ENCODE results near the gene UBXN10. TPM values are rescaled to one million over a fixed set of nuclear protein-coding genes. Genes with fewer than 3 reads are reported as not detected.

The UBXN10 gene
- total and polyA plus RNA-seq, 2 of the 4 experiments (the other 2 are of a cell fraction) = not detected

DNA sequence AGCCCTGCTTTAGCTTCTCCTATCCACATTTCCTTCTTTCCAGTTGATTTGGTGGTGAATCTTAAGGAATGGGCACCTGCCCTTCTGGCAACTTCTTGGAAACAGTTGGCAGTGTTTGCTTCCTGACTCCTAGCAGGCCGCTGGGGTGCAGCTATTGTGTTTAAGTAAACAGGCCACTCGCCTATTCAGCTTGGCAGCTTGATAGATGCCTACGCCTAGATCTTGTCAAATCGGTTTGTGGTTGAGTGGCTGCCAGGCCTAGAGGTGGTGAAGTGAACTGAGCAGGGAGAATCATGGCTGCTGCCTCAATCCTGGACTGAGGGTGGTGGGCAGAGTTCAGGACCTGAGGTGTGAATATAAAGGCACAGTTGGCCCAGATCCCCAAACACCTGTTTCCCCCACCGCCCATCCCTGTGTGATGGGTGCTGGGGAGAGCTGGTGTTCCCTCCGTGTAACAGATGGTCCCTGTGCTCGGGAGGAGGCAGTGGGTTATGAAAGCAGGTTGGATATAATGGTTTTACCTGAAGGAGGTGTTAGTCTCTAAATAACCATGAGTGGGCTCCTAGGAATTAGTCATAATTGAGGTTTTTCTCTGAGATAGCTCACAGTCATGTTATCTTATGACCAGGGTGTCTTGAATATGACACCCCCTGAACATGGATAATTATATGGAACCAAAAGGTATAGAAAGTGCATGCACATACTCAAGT, 1.4 kb downstream of the UBXN10 start:
- Histone ChIP-seq H3K4ac (ENCODE audit: low read depth, low read length) (no peak overlapping the region), H2AFZ (replicated peaks; ENCODE audit: low read length, poor library complexity) (no peak overlapping the region), H4K91ac (ENCODE audit: insufficient read depth, low read depth, low read length) (no peak overlapping the region), H3K23ac (ENCODE audit: low read depth, low read length) (no peak overlapping the region), H3K36me3 (ENCODE audit: control insufficient read depth, insufficient read depth, low read length) (no peaks in the 10 kb centered on the region), H3K79me1 (ENCODE audit: low read depth in 1 of 2, low read length in 2 of 2) (no peaks in the 10 kb centered on the region), H4K8ac (ENCODE audit: low read depth in 2 of 2, low read length in 2 of 2) (no peak overlapping the region), H3K4me2 (ENCODE audit: low read depth, low read length) (no peak overlapping the region), H4K5ac (ENCODE audit: low read depth, low read length) (no peak overlapping the region), H3K9me1 (ENCODE audit: insufficient read depth, low read length) (no peaks in the 10 kb centered on the region), H3K4me1 (ENCODE audit: control insufficient read depth, insufficient read depth, low read length) (no peaks in the 10 kb centered on the region), H3K18ac (ENCODE audit: low read depth, low read length) (no peak overlapping the region), H2AK5ac (ENCODE audit: low read depth, low read length) (no peak overlapping the region), H3K9me3 (ENCODE audit: control insufficient read depth, insufficient read depth, low read length) (no peaks in the 10 kb centered on the region), H2BK20ac (ENCODE audit: low read depth, low read length) (no peak overlapping the region), H3K56ac (ENCODE audit: extremely low read depth, insufficient read depth, low read length) (no peak overlapping the region), H2BK15ac (ENCODE audit: low read depth, low read length) (no peak overlapping the region), H4K20me1 (ENCODE audit: insufficient read depth, low read length) (no peaks in the 10 kb centered on the region), H2AK9ac (replicated peaks; ENCODE audit: low read depth, low read length, poor library complexity) (no peak overlapping the region), H2BK5ac (ENCODE audit: low read depth, low read length, poor library complexity, severe bottlenecking) (no peak overlapping the region), H2BK120ac (ENCODE audit: low read depth, low read length) (no peak overlapping the region), H3K4me3 (ENCODE audit: insufficient read depth, low read depth, low read length) (no peak overlapping the region), H3K14ac (replicated peaks; ENCODE audit: low read depth, low read length) (no peak overlapping the region), H3K27me3 (ENCODE audit: control insufficient read depth, insufficient read depth, low read length) (peaks cover 63% of the 10 kb centered on the region), H3K27ac (ENCODE audit: insufficient read depth, low read length) (no peak overlapping the region), H3K9ac (ENCODE audit: low read depth, low read length) (no peak overlapping the region)
- BruUV-seq (replicated peaks) = no TSS peak
- intact Hi-C loops (cut with micrococcal nuclease) = no loop called here
- DNase-seq (no peak), ATAC-seq (ENCODE audit: low read depth) (no peak)
- dilution Hi-C loops (cut with HindIII; ENCODE audit: low sequenced_read_pairs, unreplicated experiment) = no loop called here
- WGBS, 2 experiments (ENCODE audit: extremely low coverage in 2 of 2, insufficient read length in 1 of 2) = no CpG with 5 or more reads among the region's 7 CpGs
- in situ Hi-C loops (cut with MboI; ENCODE audit: low sequenced_read_pairs) = no loop called here
- ChIA-PET POLR2A (ENCODE audit: unreplicated experiment) (no interaction called here), CTCF (interaction anchor here (1.1 kb wide), 1 partner anchor 9 kb away, joined by 3 read pairs; no protein-coding TSS in a partner anchor)
- no peak for TF ChIP-seq MAFK (IDR thresholded peaks at IDR 0.05; ENCODE audit: low read depth, low read length)
- no peak for TF ChIP-seq MAZ (IDR thresholded peaks at IDR 0.05; ENCODE audit: borderline replicate concordance, low read depth, low read length)
- no peak for TF ChIP-seq RAD21 (IDR thresholded peaks at IDR 0.05; ENCODE audit: low read length)
- no peak for TF ChIP-seq CHD1 (IDR thresholded peaks at IDR 0.05; ENCODE audit: low read depth, low read length)
- no peak for TF ChIP-seq CEBPB (IDR thresholded peaks at IDR 0.05; ENCODE audit: low read depth, low read length)
- TF ChIP-seq BHLHE40 (IDR thresholded peaks at IDR 0.05; ENCODE audit: low read depth, low read length) = no peak
- TF ChIP-seq MXI1 (IDR thresholded peaks at IDR 0.05; ENCODE audit: borderline replicate concordance, low read depth, low read length) = no peak
- TF ChIP-seq, protein P1, sequence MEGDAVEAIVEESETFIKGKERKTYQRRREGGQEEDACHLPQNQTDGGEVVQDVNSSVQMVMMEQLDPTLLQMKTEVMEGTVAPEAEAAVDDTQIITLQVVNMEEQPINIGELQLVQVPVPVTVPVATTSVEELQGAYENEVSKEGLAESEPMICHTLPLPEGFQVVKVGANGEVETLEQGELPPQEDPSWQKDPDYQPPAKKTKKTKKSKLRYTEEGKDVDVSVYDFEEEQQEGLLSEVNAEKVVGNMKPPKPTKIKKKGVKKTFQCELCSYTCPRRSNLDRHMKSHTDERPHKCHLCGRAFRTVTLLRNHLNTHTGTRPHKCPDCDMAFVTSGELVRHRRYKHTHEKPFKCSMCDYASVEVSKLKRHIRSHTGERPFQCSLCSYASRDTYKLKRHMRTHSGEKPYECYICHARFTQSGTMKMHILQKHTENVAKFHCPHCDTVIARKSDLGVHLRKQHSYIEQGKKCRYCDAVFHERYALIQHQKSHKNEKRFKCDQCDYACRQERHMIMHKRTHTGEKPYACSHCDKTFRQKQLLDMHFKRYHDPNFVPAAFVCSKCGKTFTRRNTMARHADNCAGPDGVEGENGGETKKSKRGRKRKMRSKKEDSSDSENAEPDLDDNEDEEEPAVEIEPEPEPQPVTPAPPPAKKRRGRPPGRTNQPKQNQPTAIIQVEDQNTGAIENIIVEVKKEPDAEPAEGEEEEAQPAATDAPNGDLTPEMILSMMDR (conservative IDR thresholded peaks at IDR 0.05; ENCODE audit: low read depth, low read length) = no peak
- TF ChIP-seq RCOR1 (IDR thresholded peaks at IDR 0.05; ENCODE audit: insufficient replicate concordance, low read length) = no peak
- TF ChIP-seq POLR2A (IDR thresholded peaks at IDR 0.05; ENCODE audit: low read depth, low read length) = no peak
- TF ChIP-seq ELK1 (IDR thresholded peaks at IDR 0.05; ENCODE audit: borderline replicate concordance, low read depth, low read length) = no peak
- no peak for TF ChIP-seq SMC3 (IDR thresholded peaks at IDR 0.05; ENCODE audit: low read depth, low read length)
- no peak for TF ChIP-seq FOS (IDR thresholded peaks at IDR 0.05; ENCODE audit: low read depth, low read length)
- TF ChIP-seq NFE2L2 (IDR thresholded peaks at IDR 0.05; ENCODE audit: low read depth, low read length) = no peak
- TF ChIP-seq USF2 (IDR thresholded peaks at IDR 0.05; ENCODE audit: low read depth, low read length) = no peak

Data from IMR-90 (cell line).